NCI-H82 treated with DMSO at 0.1 percent for 48 hours (cell line): ENCODE results near the gene SLC25A20.
"Not testable (repeated sequence)": the region's sequence is repeated elsewhere in the genome, so short reads cannot be mapped to it uniquely, and the experiment has no call there.

Source experiments
- DNase-seq: peaks from one replicate; lab custom pipeline; 2025; ENCODE audit not compliant: unreplicated experiment; lab: John Stamatoyannopoulos, UW

SLC25A20 gene

DNA sequence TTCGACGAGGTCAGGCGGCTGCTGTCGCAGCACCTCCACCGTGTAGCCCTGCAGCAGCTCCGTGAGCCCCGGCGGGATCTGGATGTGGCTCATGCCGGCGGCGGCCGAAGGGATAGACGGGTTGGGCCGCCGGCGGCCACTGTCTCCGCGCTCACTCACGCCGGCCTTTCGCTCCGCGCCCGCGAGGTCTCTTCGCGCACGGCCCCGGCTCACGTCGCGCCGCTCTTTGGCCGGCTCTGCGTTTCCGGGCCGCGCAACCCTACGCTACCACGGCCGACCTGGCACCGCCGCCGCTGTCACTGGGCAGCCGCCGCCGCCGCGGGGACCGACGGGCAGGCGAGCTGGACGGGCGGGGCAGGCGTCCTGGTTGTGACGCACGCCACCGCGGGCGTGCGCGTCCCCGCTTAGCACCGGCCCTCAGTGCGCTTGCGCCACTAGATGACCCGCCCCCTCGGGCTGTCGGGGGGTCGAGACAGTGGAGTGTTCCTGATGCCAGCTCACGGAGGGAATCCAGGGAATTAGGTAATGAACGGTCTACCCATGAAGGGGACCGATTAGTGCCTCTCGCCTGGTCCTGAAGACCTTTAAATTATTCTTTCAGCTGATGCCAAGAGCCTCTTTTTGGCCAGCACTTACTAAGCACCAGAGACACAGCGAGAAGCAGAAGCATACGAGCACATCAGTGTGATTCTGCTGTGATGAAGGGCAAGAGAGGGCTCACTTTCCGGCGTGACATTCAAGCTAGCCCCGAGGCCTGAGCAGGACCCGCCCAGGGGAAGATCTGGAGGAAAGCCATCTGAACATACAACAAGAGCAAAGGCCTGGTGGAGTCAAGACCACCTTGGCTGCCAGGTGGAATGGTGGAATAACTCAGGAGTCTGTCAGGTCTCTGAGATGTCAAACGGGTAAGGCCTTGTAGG lies 50.9 kb downstream of the SLC25A20 start, which contains the start of gene PRKAR2A:
Gene PRKAR2A, minus strand, starts transcription at position 371 of the 920 bp plus-strand sequence. Its CDS starts 278 bp downstream, at position 93.
- DNase-seq, result peak; percentile 47

DNA sequence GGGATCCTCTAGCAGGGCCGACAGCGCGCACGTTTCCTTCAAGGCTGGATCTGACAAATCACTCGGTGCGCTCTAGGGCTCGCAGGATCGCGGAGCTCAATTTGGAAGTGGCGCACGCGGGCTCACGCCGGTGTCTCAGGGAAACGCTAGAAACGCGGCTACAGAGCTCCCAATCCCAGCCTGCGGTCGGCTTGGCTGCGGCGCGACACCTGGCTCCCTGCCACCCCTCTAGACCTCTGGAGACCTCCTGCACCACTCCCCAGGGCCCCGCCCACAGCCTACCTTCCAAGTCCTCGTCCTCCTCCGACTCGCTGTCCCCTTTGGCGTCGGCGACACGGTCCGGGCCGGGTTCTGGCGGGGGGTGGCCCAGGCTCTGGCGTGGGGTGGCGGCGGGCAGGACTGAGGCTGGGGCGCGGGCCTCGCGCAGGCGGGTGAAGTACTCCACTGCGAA lies 51.6 kb downstream of the SLC25A20 start:
- peak; percentile 59 for DNase-seq

DNA sequence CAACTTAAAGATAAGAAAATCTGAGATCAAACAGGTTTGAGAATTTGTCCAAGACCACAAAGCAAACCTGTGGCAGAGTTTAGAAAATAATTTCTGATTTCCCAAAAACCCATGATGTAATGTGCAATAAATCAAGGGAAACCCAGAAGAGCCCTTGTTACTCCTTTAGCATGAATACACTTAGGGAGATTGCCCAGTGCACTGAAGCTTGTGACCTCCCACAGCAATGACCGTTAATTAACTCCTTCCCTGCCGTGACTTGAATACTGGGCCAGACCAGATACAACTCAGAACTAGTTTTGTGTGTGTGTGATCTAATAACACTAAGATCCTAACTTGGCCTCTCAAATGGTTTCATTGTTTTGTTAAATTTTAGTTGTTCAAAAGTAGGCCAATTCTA lies 53.5 kb downstream of the SLC25A20 start:
- DNase-seq, result no peak

DNA sequence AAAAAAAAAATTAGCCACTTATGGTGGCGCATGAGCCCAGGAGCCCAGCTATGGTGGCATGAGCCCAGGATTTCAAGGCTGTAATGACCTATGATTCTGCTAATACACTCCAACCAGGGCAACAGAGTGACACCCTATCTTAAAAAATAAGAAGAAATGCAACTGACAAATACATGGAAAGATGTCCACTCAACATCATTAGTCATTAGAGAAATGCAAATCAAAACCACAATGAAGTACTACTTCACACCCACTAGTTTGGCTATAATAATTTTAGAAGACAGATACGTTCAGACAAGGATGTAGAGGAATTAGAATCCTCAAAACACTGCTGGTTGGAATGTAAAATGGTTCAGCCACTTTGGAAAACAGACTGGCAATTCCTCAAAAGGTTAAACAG lies 61.5 kb downstream of the SLC25A20 start:
- no peak for DNase-seq

DNA sequence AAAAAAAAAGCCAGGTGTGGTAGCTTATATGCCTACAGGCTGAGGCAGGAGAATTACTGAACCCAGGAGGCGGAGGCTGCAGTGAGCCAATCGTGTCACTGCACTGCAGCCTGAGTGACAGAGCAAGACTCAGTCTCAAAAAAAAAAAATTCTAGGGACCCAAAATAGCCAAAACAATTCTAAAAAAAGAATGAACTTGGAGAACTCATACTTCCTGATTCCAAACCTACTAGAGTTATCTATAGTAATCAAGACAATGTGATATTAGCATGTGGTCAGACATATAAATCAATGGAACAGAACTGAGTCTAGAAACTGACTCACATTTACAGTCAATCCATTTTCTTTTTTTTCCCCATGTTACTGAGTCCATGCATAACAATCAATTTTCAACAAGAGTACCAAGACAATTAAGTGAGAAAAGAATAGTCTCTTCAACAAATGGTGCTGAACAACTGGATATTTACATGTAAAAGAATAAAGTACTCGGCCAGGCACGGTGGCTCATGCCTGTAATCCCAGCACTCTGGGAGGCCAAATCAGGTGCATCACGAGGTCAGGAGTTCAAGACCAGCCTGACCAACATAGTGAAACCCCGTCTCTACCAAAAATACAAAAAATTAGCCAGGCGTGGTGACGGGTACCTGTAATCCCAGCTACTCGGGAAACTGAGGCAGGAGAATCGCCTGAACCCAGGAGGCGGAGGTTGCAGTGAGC lies 62.9 kb downstream of the SLC25A20 start:
- DNase-seq, result no peak

DNA sequence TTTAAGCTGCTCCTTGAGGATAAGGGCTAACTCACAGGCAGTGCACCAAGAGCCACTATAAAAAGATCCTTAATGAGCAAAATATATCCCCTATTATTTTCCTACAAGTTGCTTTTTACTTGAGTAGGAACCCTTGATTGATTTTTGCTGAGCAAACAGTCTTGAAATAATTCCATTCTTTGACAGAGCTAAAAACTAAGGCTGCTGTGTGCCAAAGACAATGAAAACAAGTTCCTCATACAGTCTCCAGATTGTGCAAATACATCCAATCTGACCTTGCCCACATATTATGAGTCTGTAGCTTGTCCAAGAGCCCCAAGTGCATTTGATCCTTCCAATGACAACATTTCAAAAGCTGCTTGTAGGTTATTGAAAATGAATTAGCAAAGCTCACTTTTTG lies 66.0 kb downstream of the SLC25A20 start:
- DNase-seq, result no peak

DNA sequence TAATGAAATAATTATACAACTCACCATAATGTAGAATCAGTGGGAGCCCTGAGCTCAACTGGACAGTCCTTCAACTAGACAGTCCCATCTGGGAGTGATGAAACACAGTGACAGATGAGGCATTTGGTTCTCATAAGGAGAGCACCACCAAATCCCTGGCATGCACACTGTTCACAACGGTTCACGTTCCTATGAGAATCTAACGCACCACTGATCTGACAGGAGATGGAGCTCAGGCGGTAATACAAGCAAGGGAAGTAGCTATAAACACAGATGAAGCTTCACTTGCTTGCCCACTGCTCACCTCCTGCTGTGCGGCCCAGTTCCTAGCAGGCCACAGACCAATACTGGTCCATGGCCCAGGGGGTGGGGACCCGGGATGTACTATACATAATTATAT lies 68.0 kb downstream of the SLC25A20 start:
- DNase-seq, result no peak

DNA sequence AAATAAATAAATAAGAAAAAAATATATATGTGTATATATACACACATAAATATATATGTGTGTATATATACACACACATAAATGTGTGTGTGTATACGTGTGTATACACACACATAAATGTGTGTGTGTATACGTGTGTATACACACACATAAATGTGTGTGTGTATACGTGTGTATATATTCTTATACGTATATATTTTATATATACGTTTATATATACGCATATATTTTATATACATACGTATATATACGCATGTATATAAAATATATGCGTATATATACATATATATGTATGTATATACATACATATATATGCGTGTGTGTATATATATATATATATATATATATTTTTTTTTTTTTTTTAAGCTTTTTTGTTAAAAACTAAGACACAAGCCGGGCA lies 69.2 kb downstream of the SLC25A20 start:
- not testable (repeated sequence) for DNase-seq

DNA sequence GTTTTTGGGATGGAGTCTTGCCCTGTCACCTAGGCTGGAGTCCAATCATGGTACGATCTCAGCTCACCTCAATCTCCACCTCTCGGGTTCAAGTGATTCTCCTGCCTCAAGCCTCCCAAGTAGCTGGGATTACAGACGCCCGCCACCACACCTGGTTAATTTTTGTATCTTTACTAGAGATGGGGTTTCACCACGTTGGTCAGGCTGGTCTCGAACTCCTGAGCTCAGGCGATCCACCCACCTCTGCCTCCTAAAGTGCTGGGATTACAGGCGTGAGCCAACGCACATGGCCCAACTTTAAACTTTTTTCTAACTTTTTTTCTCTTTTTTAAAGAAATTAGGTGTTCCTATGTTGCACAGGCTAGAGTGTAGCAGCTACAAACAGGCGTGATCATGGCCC lies 70.8 kb downstream of the SLC25A20 start:
- DNase-seq, result not testable (repeated sequence)

DNA sequence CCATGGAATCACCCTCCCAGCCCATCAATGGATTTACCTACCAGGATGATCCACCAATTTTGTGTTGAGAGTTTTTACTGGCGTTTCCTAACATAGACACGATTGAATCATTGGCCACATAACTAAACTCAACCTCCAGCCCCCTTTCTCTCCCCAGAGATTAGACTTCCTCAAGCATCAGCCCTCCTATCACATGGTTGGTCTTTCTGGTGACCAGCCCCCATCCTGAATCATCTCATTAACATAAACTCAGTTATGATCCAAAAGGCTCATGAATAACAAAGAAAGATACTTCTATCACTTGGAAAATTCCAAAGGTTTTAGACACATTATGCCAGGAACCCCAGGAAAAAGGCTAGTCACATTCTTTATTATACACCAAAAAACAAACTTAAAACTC lies 72.2 kb downstream of the SLC25A20 start:
- DNase-seq, result no peak

DNA sequence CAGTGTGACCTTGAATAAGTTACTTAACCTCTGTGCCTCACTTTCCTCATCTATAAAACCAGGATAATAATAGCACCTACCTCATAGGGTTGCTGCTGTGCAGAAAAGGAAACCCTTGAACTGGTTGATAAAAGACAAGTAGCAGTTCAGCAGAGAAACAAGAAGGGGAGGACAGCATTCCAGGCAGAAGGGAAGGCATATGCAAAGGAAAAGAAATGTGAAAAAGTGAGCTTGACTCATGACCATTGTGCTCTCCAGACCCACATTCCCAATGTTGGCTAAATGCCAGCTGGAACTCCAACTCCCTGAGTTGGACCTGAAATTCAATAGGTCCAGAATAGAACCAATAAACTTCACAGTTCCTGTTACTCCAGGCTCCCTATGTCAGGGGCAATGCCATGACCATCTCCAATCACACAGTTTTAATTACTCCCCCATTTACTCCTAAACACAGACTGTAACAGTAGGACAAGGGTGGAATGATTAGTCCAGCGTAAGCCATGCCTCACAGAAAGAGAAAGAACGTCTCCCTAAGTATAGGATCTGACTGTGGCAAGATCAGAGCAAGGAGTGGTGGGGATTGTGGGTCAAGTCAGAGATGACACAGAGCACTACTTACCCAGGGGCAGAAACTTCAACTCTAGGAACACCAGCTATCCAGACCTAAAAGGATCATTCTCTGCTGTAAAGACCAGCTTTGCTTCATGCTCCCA lies 77.9 kb downstream of the SLC25A20 start:
- no peak for DNase-seq

DNA sequence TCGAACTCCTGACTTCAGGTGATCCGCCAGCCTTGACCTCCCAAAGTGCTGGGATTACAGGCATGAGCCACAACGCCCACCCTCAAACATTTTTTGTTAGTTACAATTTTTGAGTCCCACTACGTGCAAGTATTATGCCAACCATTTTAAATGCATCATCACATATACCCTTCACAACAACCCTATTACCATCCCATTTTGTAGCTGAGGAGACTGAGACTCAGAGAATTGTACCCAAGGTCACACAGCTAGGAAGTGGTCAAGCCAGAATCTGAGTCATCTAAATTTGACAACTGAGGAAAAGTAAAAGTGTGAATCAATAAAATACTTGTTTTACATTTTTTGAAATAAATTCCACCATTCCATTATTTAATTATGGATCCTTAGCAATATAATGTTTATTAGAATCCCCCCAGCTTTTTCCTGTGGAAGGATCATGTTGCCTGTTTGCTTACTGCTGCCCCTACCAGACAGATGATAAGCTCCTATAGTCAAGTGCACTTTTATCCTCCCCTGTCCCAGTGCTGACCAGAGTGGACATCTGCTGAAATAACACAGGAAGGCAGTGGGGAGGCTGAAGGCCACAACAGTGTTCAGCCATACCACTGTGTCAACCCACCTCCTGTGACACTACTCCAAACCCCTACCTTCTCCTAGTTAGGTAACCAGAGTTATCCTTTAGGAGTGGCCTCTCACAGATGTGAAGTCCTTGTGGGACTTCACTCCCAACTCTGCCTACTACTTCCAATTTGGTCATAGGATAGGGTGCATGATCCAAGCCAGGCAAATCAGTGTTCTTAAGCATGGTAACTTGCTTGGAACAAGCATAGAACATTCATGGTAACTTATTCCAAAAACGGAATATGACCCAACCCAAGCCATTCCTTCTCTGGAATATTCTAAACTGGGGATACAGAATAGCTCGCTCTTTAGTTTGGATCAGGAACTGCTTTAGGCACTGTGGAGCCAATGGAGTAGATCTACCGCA lies 79.2 kb downstream of the SLC25A20 start:
- DNase-seq, result no peak

DNA sequence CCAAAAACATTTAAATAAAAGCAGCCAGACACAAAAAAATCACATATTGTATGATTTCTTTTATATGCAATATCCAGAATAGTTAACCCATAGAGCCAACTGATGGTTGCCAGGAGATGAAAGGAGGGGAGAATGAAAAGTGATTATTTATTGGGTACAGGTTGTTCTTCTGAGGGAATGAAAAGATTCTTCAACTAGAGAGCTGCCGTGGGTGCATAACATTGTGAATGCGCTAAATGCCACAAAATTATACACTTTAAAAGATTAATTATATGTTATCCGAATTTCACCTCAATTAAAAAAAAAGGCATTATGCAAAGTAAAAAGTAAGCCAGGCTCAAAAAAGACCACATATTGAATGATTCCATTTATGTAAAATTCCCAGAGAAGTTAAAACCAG lies 87.2 kb downstream of the SLC25A20 start:
- no peak for DNase-seq
